ENCODE data around the gene NR5A2.

Gene NR5A2

GRCh38 chr1:200162877-200163276 is 135.4 kb downstream of the NR5A2 start:
- no peaks in the 10 kb centered on the region for H3K9me3 ChIP-seq (ENCODE audit: control insufficient read depth, insufficient read depth, low read depth, low read length)
- H3K4me3 ChIP-seq (ENCODE audit: low read depth, low read length): no peak overlapping the region
- no peaks in the 10 kb centered on the region for H3K4me1 ChIP-seq (ENCODE audit: control insufficient read depth, insufficient read depth, low read length)
- TF ChIP-seq HOXC10 (CRISPR knock-in tag; IDR thresholded peaks at IDR 0.05) (no peak), ZNF513 (tag by site-specific recombination; IDR thresholded peaks at IDR 0.05) (no peak), ZNF600 (tag by site-specific recombination; IDR thresholded peaks at IDR 0.05) (no peak), ZNF266 (tag by site-specific recombination; IDR thresholded peaks at IDR 0.05; ENCODE audit: low read depth) (no peak), ZNF16 (tag by site-specific recombination; IDR thresholded peaks at IDR 0.05; ENCODE audit: low read depth) (no peak), ZNF302 (tag by site-specific recombination; IDR thresholded peaks at IDR 0.05; ENCODE audit: low read depth) (no peak), ZNF112 (tag by site-specific recombination; IDR thresholded peaks at IDR 0.05) (no peak), ZNF391 (tag by site-specific recombination; IDR thresholded peaks at IDR 0.05; ENCODE audit: borderline replicate concordance, low read depth) (no peak), ZNF114 (tag by site-specific recombination; IDR thresholded peaks at IDR 0.05) (no peak)
- no peak overlapping the region for H3K27ac ChIP-seq (ENCODE audit: extremely low read depth, low read depth, low read length)
- ChIA-PET POLR2A (no interaction called here), CTCF (interaction anchor here (0.9 kb wide), 1 partner anchor 579 kb away, joined by 3 read pairs; no protein-coding TSS in a partner anchor)
- H3K36me3 ChIP-seq (ENCODE audit: control insufficient read depth in 2 of 2, insufficient read depth in 1 of 2, low read length in 2 of 2): no peaks in the 10 kb centered on the region

GRCh38 chr1:200163911-200164310 is 136.4 kb downstream of the NR5A2 start:
- Histone ChIP-seq H3K36me3 (ENCODE audit: control insufficient read depth in 2 of 2, insufficient read depth in 1 of 2, low read length in 2 of 2) (no peaks in the 10 kb centered on the region), H3K4me3 (ENCODE audit: low read depth, low read length) (no peak overlapping the region), H3K9me3 (ENCODE audit: control insufficient read depth, insufficient read depth, low read depth, low read length) (no peaks in the 10 kb centered on the region), H3K27ac (ENCODE audit: extremely low read depth, low read depth, low read length) (no peak overlapping the region), H3K4me1 (ENCODE audit: control insufficient read depth, insufficient read depth, low read length) (no peaks in the 10 kb centered on the region)
- POLR2A ChIA-PET: no interaction called here
- CTCF ChIA-PET: no interaction called here
- no peak for TF ChIP-seq TCF7L2 (IDR thresholded peaks at IDR 0.05; ENCODE audit: borderline replicate concordance, low read depth, low read length)
- TF ChIP-seq ZNF184 (tag by site-specific recombination; IDR thresholded peaks at IDR 0.05): no peak
- no peak for TF ChIP-seq ZNF791 (tag by site-specific recombination; IDR thresholded peaks at IDR 0.05)
- TF ChIP-seq PRDM6 (tag by site-specific recombination; IDR thresholded peaks at IDR 0.05): no peak

- Histone ChIP-seq H3K36me3 (ENCODE audit: control insufficient read depth in 2 of 2, insufficient read depth in 1 of 2, low read length in 2 of 2) (no peaks in the 10 kb centered on the region), H3K9me3 (ENCODE audit: control insufficient read depth, insufficient read depth, low read depth, low read length) (no peaks in the 10 kb centered on the region), H3K4me1 (ENCODE audit: control insufficient read depth, insufficient read depth, low read length) (peaks cover 3% of the 10 kb centered on the region), H3K4me3 (ENCODE audit: low read depth, low read length) (no peak overlapping the region), H3K27ac (ENCODE audit: extremely low read depth, low read depth, low read length) (no peak overlapping the region)
- ChIA-PET POLR2A (no interaction called here), CTCF (no interaction called here)
- TF ChIP-seq ZNF324 (tag by site-specific recombination; IDR thresholded peaks at IDR 0.05) (no peak), ZBTB17 (tag by site-specific recombination; IDR thresholded peaks at IDR 0.05) (no peak), ZNF555 (tag by site-specific recombination; conservative IDR thresholded peaks at IDR 0.05) (no peak), HOXC10 (CRISPR knock-in tag; IDR thresholded peaks at IDR 0.05) (no peak), ZNF18 (tag by site-specific recombination; IDR thresholded peaks at IDR 0.05) (no peak), ZFHX2 (tag by site-specific recombination; conservative IDR thresholded peaks at IDR 0.05) (no peak), ZNF768 (tag by site-specific recombination; IDR thresholded peaks at IDR 0.05) (no peak), ZNF146 (tag by site-specific recombination; IDR thresholded peaks at IDR 0.05) (no peak), ZNF335 (tag by site-specific recombination; conservative IDR thresholded peaks at IDR 0.05) (no peak), ZBTB49 (tag by site-specific recombination; IDR thresholded peaks at IDR 0.05; ENCODE audit: low read depth) (no peak), BCL6B (tag by site-specific recombination; IDR thresholded peaks at IDR 0.05) (no peak), ZNF155 (tag by site-specific recombination; IDR thresholded peaks at IDR 0.05) (no peak)
Observed at GRCh38 chr1:200165493-200166220, 138.1 kb downstream of the NR5A2 start.

All from HEK293 (cell line).